Calu3 (cell line): ENCODE results near the gene CASR. TPM values are rescaled to one million over a fixed set of nuclear protein-coding genes. Genes with fewer than 3 reads are reported as not detected.

ENCODE experiments used
- BruUV-seq: library from RNA; stranded (reverse); fragments of 400-500 nt; replicated peaks from 2 replicates; lab custom pipeline; 2021; lab: Mats Ljungman, UMichigan
- CTCF ChIA-PET: fragments of 300-600 bp; sonication (Branson Sonifier 250); formaldehyde crosslinking; loops from one replicate; lab custom pipeline; 2022; ENCODE audit warnings: antibody characterized with exemption; lab: Charles Lee
- DNase-seq: peaks from one replicate; pipeline ENCODE4 v3.0.0; 2022
- H3K27ac Mint-ChIP-seq: one replicate; pipeline ENCODE4 v1.8.0; 2022; ENCODE audit warnings: mixed read lengths; ENCODE audit not compliant: unreplicated experiment
- H3K27me3 Mint-ChIP-seq: one replicate; pipeline ENCODE4 v1.8.0; 2022; ENCODE audit warnings: mixed read lengths; ENCODE audit not compliant: unreplicated experiment
- H3K36me3 Mint-ChIP-seq: one replicate; pipeline ENCODE4 v1.8.0; 2022; ENCODE audit warnings: mild to moderate bottlenecking, moderate library complexity, mixed read lengths; ENCODE audit not compliant: insufficient read depth, unreplicated experiment
- H3K4me1 Mint-ChIP-seq: one replicate; pipeline ENCODE4 v1.8.0; 2022; ENCODE audit warnings: mild to moderate bottlenecking, low read depth, mixed read lengths; ENCODE audit not compliant: unreplicated experiment
- H3K4me3 Mint-ChIP-seq: one replicate; pipeline ENCODE4 v1.8.0; 2022; ENCODE audit warnings: mild to moderate bottlenecking, low read depth, moderate library complexity, mixed read lengths; ENCODE audit not compliant: unreplicated experiment
- H3K9me3 Mint-ChIP-seq: one replicate; pipeline ENCODE4 v1.8.0; 2022; ENCODE audit warnings: low read depth, mixed read lengths; ENCODE audit not compliant: unreplicated experiment
- CTCF ChIP-seq: fragments of 200-600 bp; IDR thresholded peaks from one replicate; pipeline ENCODE4 v1.8.0; 2022; ENCODE audit warnings: antibody characterized with exemption; ENCODE audit not compliant: unreplicated experiment
- intact Hi-C: fragments of 100-400 bp; cut with micrococcal nuclease; formaldehyde crosslinking; loops from one replicate; pipeline ENCODE4 v1.10.0; 2022; ENCODE audit not compliant: unreplicated experiment
- total RNA-seq: library from RNA; stranded (reverse); gene quantifications from 2 replicates; pipeline ENCODE4 v1.2.3, GENCODE V29; 2022

CASR gene
- total RNA-seq, 1 experiment from 2014 or later: 2.3 TPM

- no peaks in the 10 kb centered on the region for H3K27me3 Mint-ChIP-seq
- intact Hi-C loops: no loop called here
- no peak overlapping the region for H3K4me3 Mint-ChIP-seq
- H3K27ac Mint-ChIP-seq: no peak overlapping the region
- no peak for DNase-seq
- H3K36me3 Mint-ChIP-seq: no peaks in the 10 kb centered on the region
- H3K4me1 Mint-ChIP-seq: no peaks in the 10 kb centered on the region
- CTCF ChIA-PET: interaction anchor here (1.1 kb wide), 1 partner anchor 40 kb away, joined by 3 read pairs; no protein-coding TSS in a partner anchor
- no peaks in the 10 kb centered on the region for H3K9me3 Mint-ChIP-seq
- no peak for TF ChIP-seq CTCF
- BruUV-seq: no TSS peak
These were observed 82.5 kb downstream of the CASR start for GRCh38 chr3:122265957-122266356.

- no peaks in the 10 kb centered on the region for H3K36me3 Mint-ChIP-seq
- BruUV-seq: no TSS peak
- H3K9me3 Mint-ChIP-seq: peaks cover under 1% of the 10 kb centered on the region
- no peak overlapping the region for H3K4me3 Mint-ChIP-seq
- intact Hi-C loops: no loop called here
- TF ChIP-seq CTCF: no peak
- no peaks in the 10 kb centered on the region for H3K27me3 Mint-ChIP-seq
- DNase-seq: no peak
- CTCF ChIA-PET: no interaction called here
- H3K4me1 Mint-ChIP-seq: no peaks in the 10 kb centered on the region
- no peak overlapping the region for H3K27ac Mint-ChIP-seq
These were observed 85.0 kb downstream of the CASR start for GRCh38 chr3:122268257-122269024.

GRCh38 chr3:122269045-122269444, 85.6 kb downstream of the CASR start:
- no peak overlapping the region for H3K27ac Mint-ChIP-seq
- no peaks in the 10 kb centered on the region for H3K36me3 Mint-ChIP-seq
- no peak for TF ChIP-seq CTCF
- intact Hi-C loops: no loop called here
- no peak for DNase-seq
- H3K27me3 Mint-ChIP-seq: no peaks in the 10 kb centered on the region
- H3K4me3 Mint-ChIP-seq: no peak overlapping the region
- H3K9me3 Mint-ChIP-seq: peaks cover 3% of the 10 kb centered on the region
- BruUV-seq: no TSS peak
- CTCF ChIA-PET: no interaction called here
- H3K4me1 Mint-ChIP-seq: no peaks in the 10 kb centered on the region

- Mint-ChIP-seq H3K9me3 (peaks cover 3% of the 10 kb centered on the region), H3K4me3 (no peak overlapping the region), H3K36me3 (no peaks in the 10 kb centered on the region), H3K27ac (no peak overlapping the region), H3K4me1 (no peaks in the 10 kb centered on the region), H3K27me3 (no peaks in the 10 kb centered on the region)
- no peak for TF ChIP-seq CTCF
- no peak for DNase-seq
- intact Hi-C loops: no loop called here
- no TSS peak for BruUV-seq
- CTCF ChIA-PET: no interaction called here
These were observed 87.9 kb downstream of the CASR start for GRCh38 chr3:122271246-122271898.
